GM19395 (cell line): ENCODE data around the gene LOXHD1.

Source experiments
- ATAC-seq: cut with Tn5 transposase; IDR thresholded peaks from one replicate; pipeline ENCODE4 v1.9.1; 2021; ENCODE audit warnings: mild to moderate bottlenecking, moderate library complexity; ENCODE audit not compliant: unreplicated experiment

Gene LOXHD1

DNA sequence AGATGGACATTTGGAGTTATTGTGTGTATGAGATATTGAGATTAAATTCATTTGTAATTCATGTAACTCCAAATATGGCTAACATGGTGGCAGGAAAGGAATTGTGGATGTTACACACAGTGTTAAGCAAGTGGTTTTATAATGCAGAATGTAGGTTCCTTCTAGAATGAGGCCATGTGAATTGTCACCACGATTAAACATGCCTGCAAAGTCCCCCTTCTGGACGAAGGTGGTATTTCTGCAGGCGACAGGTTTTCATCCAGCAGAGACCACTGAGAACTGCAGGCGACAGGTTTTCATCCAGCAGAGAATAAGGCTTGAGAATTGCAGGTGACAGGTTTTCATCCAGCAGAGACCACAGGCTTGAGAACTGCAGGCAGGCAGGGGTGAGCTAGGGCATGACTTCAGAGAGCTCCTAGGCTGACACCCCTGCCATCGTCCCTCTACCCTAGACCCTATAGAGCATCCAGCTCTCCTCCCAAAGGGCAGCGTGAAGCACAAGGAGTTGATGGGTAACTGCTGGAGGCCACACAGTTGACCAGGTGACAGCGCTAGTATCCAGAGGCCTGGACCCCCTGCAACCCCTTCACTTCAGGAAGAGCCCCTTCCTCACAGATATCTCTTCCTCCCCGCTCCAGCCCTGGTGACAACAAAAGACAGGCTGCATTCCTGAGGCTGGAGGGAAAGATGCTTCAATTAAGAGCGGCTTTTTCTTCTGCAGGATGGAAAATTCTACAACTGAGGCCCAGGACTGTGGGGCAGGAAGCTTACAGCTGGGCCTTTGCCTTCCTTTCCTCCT lies 175.8 kb downstream of the LOXHD1 start:
- ATAC-seq: no peak

DNA sequence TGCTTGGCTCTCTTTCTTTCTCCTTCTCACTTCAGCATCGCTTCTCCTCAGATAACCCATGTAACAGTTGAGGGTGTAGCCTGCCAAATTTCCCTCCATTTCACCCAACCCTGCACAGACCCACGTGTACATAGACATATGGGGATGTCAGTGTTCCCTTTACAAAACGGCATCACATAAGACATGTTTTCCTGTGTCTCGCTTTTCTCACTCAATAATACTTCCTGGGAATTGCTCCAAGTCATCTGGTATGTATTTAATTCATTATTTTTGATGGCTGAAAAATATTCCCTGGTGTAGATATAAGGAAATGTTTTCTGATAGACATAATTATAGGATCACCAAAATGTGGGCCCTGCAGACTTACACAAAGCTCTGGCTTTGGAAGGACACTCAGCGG lies 176.8 kb downstream of the LOXHD1 start:
- no peak for ATAC-seq

DNA sequence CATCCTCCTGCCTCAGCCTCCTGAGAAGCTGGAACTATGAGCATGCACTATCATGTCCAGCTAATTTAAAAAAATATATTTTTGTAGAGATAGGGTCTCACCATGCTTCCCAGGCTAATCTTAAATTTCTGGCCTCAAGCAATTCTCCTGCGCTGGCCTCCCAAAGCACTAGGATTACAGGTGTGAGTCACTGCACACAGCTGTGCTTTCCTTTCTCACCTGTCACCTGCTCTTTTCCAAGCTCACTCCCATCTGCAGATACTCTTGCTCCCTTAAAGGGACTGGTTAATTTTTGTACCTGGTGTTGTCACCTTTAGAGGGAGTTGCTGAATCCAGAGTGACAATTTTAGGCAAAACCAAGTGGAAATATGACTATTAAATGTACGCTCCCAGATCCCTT lies 178.2 kb downstream of the LOXHD1 start:
- no peak for ATAC-seq

DNA sequence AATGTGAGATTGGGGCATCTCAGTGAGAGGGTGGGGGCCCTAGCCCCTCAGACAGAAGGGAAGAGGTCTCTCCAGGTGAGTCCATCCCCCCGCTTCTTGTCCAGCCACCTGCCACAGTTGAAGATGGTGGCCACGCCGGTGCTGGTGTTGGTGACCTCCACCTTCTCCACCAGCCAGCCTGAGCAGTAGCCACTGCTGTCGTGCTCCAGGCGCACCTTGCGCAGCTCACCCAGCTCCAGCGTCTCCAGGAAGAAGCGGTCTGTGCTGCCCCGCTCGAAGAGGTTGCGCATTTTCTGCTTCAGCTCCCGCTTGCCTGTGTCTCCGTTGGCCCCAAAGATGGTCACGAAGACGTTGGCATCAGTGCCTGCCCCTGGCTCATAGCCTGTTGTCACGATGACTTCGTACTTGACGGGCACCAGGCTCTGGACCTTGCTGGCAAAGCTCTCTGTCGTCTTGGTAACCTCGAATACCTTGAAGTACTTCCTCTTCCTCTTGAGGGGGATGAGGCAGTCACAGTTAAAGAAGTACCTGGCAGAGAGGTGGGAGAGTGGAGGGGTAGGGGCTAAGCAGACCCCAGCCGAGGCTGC lies 179.5 kb downstream of the LOXHD1 start:
- no peak for ATAC-seq

DNA sequence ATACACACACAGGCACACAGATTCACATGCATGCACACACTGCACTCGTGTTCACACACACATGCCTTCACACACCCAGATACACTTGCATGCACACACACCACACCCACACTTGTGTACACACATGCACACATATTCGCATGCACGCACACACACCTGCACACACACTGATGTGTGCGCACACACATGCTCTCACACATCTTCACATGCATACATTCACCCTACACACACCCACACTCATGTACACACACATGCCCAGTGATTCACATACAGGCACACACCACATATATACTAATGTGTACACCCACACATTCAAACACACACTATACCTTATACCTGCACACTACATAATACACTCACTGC lies 181.6 kb downstream of the LOXHD1 start:
- ATAC-seq: no peak

DNA sequence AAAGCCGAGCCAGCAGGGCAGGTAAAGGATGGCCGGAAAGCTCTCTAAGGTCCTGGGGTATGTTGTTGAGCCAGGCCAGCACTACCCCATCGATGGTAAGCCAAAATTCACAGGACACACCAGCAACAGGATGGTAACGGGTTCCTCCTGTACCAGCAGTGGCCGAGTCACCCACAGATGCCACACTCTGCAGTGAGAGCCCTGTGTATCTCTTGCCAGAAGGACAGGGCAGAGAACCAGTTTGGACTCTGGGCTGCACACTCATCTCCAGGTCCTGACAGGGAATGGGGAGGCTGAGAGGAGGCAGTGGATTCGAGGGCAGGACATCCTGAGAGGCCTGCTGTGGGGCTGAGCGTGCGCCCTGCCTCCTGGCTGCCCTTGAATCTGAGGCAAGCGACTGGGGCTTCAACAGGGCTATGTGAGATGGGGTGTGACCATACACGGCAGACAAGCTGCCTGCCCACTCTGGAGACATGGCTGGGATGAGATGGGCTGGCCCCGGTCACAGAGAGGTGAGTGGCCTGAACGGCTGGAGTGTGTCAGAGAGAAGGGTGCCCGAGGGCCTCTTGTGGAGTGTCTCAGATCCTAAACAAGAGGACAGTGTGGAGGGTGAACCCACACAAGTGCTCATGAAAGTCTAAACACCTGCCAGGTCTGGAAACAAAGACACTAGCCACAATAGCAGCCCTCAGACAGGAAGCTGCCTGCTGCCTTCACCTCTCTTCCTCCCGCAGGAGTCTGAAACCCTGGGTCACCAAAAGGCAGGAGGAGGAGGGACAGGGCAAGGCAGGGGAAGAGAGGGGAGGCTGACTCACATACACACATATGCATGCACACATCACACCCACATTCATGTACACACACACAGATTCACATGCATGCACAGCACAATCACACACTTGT lies 182.3 kb downstream of the LOXHD1 start:
- ATAC-seq: no peak

DNA sequence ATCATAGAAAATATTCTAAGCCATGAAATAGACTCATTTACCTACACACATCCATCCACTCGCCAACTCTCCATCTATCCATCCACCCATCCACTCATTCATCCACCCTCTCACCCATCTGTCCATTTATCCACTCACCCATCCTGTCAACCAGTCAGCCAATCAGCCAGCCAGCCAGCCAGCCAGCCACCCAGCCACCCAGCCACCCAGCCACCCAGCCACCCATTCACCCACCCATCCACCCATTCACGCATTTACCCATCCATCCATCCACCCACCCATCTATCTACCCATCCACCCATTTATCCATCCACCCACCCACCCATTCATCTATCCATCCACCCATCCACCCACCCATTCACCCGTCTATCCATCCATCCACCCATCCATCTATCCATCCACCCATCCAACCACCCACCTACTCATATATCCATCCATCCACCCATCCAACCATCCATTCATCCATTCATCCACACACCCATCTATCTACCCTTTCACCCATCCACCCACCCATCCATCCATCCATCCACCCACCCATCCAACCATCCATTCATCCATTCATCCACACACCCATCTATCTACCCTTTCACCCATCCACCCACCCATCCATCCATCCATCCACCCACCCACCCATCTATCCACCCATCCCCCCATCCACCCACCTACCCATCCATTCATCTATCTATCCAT lies 185.1 kb downstream of the LOXHD1 start:
- ATAC-seq: no peak

DNA sequence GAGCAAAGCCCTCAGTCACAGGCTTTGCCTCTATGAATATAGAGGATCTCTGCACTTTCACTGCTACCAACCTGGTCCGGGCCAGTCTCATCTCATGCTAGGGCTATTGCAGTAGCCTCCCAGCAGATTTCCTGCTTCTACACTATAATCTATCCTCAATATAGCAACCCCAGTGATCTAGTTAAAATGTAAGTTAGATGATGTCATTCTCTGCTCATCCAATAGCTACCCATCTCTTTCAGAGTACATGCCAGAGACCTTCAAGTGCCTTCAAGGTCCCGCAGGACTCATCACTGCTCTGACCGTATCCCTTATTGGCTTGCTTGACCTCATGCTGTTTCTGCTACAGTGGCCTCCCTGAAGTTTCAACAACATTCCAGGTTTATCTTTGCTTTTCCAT lies 186.3 kb downstream of the LOXHD1 start:
- ATAC-seq: no peak

DNA sequence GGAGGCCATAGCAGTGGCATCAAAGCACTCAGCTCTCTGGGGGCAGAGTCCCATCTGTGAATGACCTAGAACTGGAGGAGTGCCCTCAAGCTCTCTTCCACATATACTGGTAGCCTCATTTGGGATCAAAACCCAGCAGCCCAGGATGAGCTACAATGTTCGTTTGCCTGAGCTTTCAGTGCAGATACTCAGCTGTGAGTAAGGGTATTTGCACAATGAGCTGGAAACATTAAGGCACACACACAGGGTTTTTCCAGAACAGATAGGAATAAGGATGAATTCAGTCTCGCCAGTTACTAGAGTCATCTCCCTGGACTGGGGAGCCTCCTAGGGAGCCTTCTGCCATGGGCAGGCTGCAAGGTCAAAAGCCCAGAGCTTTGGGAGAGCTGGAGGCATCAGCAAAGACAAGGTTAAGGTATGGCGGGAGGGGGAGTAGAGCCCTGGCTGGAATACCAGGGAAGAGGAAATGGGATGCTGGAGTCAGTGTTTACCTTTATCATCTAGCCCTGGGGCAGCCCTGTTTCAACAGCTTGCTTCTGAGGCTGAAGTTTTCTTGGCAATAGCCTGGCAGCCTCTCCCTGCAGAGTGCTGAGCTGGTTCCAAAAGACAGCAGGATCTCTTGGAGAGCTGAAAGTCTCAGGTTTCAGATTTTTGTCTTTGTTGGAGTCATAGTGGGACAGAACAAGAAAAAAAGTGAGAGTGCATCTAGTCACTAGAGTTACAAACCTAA lies 187.7 kb downstream of the LOXHD1 start:
- ATAC-seq: no peak

DNA sequence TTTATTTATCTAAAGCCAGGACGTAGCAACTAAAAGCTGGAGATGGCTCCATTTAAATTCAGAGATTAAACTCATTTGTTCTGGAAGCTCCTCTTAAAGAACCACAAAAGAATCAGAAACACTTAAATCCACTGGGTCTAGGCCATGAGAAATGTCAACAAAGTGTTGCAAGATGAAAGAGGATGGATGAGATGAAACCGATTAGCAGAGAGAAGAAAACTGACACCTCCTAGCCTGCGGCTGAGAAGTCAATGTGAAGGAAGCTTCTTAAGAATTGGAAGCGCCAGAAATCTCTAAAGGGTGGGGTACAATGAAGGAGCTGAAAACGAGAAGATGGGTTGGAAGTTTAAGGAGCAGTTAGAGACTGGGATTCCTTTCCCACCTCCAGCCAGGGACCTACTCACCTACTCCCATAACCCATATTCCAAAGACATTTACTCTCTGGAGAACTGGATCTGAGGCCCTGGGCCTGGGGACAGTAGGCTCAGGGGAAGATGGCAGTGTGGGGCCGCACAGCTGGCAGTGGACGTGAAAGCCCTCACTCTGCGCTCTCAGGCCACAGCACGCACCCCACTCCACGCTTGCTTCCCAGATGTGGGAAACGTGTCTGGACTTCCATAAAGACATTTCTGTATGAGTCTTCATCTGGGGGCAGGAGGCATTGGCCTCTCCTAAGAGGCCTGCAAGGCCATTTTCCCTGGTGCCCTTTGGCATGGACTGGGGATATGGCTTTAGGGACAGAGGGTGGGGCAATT lies 188.4 kb downstream of the LOXHD1 start:
- no peak for ATAC-seq

DNA sequence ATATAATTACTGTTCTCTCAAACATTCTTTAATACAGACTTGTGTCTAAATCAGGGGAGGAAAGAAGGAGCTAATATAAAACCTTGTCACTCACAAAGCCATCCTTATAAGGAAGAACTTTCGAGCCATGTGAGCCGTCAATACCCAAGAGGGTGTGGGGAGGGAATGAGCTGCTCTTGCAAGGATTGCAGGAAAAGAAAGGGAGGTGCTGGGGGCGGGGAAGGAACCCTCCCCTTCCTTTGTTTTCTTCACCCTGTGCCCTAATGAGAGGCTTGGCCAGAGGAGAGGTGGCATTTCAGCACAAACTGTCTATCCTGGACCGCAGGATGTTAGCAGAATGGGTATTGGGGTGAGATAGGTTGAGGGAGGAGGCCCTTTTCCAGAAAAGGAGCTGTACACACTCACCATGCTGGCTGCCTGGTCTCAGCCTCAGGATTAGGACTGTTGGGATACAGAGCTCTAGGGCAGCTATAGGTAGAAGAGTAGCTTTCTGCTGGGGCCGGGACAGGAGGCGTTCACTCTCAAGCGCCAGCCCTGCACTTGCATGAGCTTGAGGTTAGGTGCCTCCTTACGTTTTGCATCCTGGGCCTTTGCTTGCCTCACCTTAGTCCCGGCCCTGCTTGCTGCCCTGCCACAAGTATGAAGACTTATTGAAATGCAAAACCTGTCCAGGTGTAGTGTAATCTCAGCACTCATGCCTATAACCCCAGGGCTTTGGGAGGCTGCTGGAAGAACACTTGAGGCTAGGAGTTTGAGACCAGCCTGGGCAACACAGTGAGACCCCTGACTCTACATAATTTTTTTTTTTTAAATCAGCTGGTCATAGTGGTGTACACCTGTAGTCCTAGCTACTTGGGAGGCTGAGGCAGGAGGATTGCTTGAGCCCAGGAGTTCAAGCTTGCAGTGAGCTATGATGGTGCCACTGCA lies 190.5 kb downstream of the LOXHD1 start:
- ATAC-seq: no peak

DNA sequence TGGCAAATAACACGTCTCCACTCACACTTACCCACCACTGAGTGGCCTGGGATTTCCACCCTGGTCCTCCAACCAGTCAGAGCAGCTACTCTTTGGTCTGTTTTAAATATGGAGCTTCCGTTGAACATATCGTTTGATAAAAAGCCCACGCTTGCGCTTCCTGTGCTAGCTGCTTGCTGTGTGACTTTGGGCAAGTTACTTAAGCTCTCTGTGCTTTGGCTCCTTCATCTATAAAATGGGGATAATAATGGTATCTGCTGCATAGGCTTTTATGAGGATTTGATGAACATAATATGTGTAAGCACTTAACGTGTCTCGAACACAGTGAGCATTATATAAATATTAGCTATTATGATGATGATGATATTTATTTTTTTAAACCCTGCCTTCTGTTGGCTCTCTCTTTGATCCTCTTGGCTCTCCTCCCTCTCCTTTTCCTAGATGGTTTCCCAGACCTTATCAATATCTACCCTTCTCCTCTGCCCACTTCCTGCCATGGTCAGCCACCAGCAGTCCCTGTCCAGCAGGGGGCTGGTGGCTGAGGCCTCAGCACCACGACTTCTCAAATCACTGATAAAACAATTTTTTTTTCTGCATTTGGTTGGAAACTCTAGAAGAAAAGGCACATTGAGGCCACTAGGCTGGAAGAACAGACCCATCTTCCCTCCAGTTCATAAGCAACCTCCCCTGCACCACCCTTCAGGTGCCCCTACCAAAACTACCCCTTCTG lies 191.9 kb downstream of the LOXHD1 start:
- ATAC-seq: no peak

DNA sequence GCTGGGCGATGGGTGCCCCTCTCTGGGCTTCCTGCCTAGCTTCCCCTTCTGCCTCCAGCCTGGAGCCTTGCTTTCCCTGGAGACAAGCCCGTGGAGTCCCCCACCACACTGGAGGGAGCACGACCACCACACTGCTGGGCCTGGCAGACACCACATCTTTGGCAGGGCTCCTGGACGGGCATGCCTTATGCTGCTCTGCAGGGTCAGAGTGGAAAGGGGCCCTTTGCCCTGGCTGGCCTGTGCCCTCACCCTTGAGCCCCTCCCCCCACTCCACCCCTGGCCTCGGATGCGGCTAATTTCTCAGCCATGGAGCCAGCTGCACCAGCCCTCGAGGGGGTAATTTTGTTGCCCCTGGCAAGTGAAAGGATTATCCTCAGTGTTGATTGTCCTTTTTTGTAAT lies 194.5 kb downstream of the LOXHD1 start:
- ATAC-seq: no peak

DNA sequence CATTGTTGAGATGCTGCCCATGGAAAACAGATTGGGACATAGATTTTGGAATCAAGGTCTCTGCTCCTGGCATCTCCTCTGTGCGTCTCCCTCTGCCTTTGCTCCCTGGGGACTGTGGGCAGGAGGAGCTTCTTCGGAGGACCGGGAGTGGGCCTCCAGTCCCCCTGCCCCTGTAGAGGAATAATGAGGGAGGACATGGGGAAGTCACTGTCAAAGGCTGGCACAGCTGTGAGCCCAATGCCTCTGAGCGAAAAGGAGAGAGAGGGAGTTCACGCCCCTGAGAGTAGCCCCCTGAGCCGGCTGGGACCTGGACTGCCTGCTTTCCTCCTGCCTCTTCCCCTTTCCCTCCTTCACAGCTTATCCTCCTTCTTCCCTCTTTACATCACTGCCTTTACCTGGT lies 195.0 kb downstream of the LOXHD1 start:
- no peak for ATAC-seq

DNA sequence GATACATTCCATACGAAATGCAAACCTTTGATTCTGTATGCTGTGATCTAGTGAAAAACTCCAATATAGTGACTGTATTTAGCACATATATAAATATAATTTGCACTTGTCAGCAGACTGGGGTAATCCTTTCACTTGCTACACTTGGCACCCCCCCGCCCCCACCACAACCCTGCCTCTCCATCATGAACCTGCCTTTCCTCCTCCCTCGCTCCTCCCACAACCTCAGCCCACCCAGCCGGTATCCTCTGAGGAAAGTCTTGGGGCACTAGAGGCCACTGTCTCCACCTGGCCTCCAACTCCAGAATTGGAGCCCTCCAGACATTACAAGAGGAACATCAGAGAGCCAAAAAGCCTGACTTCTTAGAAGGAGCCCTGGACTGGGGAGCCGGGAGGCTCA lies 196.3 kb downstream of the LOXHD1 start:
- ATAC-seq: no peak

DNA sequence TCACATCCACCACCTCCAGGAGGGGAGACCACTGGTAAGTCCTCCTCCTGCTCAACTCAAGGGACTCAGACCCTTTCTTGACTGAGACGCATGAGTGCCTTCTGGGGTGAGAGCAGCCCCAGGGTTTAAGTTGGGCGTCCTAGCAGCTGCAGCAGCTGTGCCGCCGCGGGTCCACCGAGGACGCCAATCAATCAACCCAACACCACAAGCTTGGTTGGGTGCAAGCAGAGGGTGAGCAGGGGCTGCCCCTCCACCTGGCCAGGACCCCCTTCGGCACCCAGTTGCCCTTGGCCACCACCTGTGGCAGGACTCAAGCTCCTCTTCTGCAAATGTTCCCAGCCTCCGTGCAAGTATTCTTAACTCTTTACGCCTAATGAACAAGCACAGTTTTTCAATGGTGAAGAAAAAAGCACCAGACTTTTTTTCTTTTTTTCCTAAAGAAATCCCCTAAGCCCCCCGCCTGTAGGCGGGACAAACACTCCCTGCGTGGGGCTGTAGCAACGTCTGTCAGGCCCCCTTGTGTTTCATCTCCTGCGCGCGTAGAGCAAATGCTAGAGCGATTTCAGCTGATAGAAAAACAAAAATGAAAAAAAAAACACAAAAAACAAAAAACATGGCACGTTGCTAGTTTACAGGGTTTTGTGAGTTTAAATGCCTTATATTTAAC lies 197.1 kb downstream of the LOXHD1 start:
- no peak for ATAC-seq

DNA sequence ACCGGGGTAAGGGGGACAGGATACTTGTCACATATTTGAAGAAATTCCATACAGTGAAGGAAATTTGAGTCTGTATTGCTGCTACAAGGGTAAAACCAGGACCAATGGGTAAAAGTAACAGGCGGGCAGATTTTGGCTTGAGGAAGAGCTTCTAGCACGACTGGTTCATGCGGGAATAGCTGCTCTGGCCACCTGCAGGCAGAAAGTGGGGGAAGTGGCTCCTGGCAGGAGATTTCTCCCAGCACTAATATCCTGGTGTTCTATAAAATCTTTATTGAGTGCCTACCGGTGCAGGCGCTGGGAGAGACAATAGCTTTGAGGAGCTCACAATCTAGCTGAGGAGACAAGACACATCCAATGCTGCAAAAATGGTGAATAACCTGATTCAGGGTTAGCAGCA lies 198.5 kb downstream of the LOXHD1 start:
- no peak for ATAC-seq

DNA sequence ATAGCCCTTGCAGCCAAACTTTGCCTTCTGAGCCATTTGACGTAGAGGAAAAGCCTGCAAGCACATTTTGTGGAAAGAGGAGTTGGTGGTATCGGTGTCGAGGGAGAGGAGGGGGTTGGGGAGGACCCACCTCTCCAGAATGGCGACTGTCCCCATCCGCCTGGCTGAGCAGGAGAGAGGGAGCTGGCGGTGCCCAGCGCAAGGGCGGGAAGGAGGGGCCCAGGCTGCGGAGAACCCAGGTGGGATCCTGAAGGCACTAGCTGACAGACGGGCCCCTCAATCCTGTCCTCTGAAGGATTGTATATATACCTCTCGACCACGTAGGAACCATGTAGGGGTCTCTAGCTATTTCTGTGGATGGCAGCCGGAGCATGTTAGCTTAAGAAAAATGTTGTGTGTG lies 200.3 kb downstream of the LOXHD1 start:
- no peak for ATAC-seq
